ENCODE results near the gene NPLOC4.

The NPLOC4 gene

DNA sequence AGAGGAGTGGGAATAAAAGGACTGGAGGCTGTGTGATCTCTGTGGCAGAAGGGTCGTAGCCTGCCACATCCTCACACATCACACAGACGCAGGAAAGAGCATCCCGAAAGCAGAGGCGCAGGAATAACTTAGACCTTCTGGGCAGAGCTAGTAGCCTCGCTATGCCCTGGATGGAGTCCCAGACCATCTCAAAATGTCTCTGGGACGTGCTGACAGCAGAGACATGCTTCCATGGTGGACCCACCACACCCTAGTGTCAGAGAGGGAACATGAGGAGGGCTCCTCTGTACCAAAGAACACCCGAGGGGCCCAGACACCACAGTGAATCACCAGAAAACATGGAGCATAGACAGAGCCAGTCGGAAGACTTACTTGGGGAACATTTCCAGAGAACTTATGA, 55.2 kb downstream of the NPLOC4 start:
- H3K4me3 ChIP-seq (ENCODE audit: low read depth, low read length): no peak overlapping the region
- in situ Hi-C loops (cut with HindIII; ENCODE audit: low sequenced_read_pairs): no loop called here
- no peak for DNase-seq (ENCODE audit: low read depth)
- TF ChIP-seq, protein P1, sequence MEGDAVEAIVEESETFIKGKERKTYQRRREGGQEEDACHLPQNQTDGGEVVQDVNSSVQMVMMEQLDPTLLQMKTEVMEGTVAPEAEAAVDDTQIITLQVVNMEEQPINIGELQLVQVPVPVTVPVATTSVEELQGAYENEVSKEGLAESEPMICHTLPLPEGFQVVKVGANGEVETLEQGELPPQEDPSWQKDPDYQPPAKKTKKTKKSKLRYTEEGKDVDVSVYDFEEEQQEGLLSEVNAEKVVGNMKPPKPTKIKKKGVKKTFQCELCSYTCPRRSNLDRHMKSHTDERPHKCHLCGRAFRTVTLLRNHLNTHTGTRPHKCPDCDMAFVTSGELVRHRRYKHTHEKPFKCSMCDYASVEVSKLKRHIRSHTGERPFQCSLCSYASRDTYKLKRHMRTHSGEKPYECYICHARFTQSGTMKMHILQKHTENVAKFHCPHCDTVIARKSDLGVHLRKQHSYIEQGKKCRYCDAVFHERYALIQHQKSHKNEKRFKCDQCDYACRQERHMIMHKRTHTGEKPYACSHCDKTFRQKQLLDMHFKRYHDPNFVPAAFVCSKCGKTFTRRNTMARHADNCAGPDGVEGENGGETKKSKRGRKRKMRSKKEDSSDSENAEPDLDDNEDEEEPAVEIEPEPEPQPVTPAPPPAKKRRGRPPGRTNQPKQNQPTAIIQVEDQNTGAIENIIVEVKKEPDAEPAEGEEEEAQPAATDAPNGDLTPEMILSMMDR (IDR thresholded peaks at IDR 0.05; ENCODE audit: low read depth, low read length, missing control alignments): no peak

GRCh38 chr17:81580481-81580880, 56.4 kb downstream of the NPLOC4 start:
- no peak for DNase-seq (ENCODE audit: low read depth)
- H3K4me3 ChIP-seq (ENCODE audit: low read depth, low read length): no peak overlapping the region
- TF ChIP-seq, protein P1 (IDR thresholded peaks at IDR 0.05; ENCODE audit: low read depth, low read length, missing control alignments): no peak
- in situ Hi-C loops (cut with HindIII; ENCODE audit: low sequenced_read_pairs): no loop called here

DNA sequence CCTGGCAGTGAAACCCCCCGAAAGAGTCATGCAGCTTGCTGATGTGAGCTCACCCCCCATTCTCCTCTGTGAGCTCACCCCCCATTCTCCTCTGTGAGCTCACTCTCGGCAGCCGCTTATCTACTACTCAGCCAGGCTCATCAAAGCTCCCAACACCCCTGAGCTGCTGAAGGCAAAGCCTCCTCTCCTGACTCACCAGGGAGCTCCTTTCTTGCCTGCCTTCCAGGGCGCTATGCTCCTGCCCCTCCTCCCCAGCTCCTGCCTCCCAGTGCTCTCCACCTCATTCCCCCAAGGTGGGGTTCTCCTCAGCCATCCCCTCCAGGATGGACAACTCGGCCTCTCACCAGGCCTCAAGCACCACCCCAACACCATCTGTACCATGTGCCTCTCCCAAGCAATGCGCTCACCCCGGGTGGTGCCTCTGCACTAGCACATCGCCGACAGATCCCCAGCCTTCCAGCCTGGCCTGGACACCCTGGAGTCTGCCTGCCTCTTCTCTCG, 57.0 kb downstream of the NPLOC4 start:
- H3K4me3 ChIP-seq (ENCODE audit: low read depth, low read length): no peak overlapping the region
- in situ Hi-C loops (cut with HindIII; ENCODE audit: low sequenced_read_pairs): no loop called here
- no peak for DNase-seq (ENCODE audit: low read depth)
- TF ChIP-seq, protein P1 (IDR thresholded peaks at IDR 0.05; ENCODE audit: low read depth, low read length, missing control alignments): no peak

DNA sequence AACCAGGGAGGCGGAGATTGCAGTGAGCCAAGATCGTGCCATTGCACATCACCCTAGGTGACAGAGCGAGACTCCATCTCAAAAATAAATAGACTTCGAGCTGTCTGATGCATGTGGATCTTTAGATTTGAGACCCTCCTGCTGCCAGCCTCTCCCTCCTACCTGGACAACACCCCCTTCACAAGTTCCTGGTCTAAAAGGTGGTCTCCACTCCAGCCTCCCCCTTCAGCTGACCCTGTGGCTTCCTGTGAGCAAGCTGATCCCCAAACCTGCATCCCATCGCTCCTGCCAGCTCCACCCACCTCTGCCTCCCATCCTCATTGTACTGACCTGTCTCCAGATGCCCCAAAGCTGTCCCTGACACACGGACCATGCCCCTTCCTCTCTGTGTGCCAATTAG, 57.6 kb downstream of the NPLOC4 start:
- in situ Hi-C loops (cut with HindIII; ENCODE audit: low sequenced_read_pairs): no loop called here
- H3K4me3 ChIP-seq (ENCODE audit: low read depth, low read length): no peak overlapping the region
- TF ChIP-seq, protein P1 (IDR thresholded peaks at IDR 0.05; ENCODE audit: low read depth, low read length, missing control alignments): no peak
- DNase-seq (ENCODE audit: low read depth): no peak

GRCh38 chr17:81578561-81579225, 58.2 kb downstream of the NPLOC4 start:
- no peak overlapping the region for H3K4me3 ChIP-seq (ENCODE audit: low read depth, low read length)
- in situ Hi-C loops (cut with HindIII; ENCODE audit: low sequenced_read_pairs): no loop called here
- DNase-seq (ENCODE audit: low read depth): no peak
- TF ChIP-seq, protein P1 (IDR thresholded peaks at IDR 0.05; ENCODE audit: low read depth, low read length, missing control alignments): no peak

DNA sequence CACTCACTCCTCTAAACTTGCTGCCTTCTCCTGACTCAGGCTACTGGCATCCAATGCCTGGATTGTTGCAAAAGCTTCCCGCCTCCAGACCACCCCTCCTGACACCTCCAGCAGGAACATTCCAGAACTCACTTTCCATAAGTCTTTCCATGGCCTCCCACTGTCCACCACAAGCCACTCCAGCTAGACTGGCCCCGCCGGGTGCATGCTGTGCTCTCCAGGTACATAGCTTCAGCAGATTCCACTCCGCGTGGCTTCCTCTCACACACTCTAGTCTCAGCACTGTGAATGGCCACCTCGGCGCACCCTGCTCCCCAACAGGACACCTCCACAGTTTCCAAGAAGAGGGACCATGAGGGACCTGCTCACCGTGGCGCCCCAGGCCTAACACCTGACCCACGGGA, 58.9 kb downstream of the NPLOC4 start:
- no peak for DNase-seq (ENCODE audit: low read depth)
- in situ Hi-C loops (cut with HindIII; ENCODE audit: low sequenced_read_pairs): no loop called here
- TF ChIP-seq, protein P1 (IDR thresholded peaks at IDR 0.05; ENCODE audit: low read depth, low read length, missing control alignments): no peak
- H3K4me3 ChIP-seq (ENCODE audit: low read depth, low read length): no peak overlapping the region
